Karpas-422 (cell line): ENCODE results near the gene DLG1. TPM values are rescaled to one million over a fixed set of nuclear protein-coding genes. Genes with fewer than 3 reads are reported as not detected.

ENCODE experiments used
- DNase-seq: peaks from one replicate; pipeline ENCODE4 v3.0.0-alpha.2; 2015
- H2AFZ ChIP-seq: fragments of 200-600 bp; sonication (generic); 2 replicates; pipeline ENCODE4 v1.6.1; 2014; ENCODE audit warnings: antibody characterized with exemption, low read length, mixed read lengths
- H3K27ac ChIP-seq: fragments of 200-600 bp; sonication (generic); 2 replicates; pipeline ENCODE4 v1.5.1; 2014; ENCODE audit warnings: mild to moderate bottlenecking, low read length, moderate library complexity
- H3K27me3 ChIP-seq: fragments of 200-600 bp; sonication (generic); 2 replicates; pipeline ENCODE4 v1.6.1; 2014; ENCODE audit warnings: low read length, mixed read lengths
- H3K36me3 ChIP-seq: fragments of 200-600 bp; sonication (generic); 2 replicates; pipeline ENCODE4 v1.6.1; 2014; ENCODE audit warnings: low read length, mixed read lengths; ENCODE audit not compliant: insufficient read depth
- H3K4me1 ChIP-seq: fragments of 200-600 bp; sonication (generic); 2 replicates; pipeline ENCODE4 v1.6.1; 2014; ENCODE audit warnings: mild to moderate bottlenecking, low read length, mixed read lengths
- H3K4me2 ChIP-seq: fragments of 200-600 bp; sonication (generic); 2 replicates; pipeline ENCODE4 v1.6.1; 2014; ENCODE audit warnings: low read length, low read depth, mild to moderate bottlenecking; ENCODE audit not compliant: poor library complexity, severe bottlenecking
- H3K4me3 ChIP-seq: fragments of 200-600 bp; sonication (generic); 2 replicates; pipeline ENCODE4 v1.5.1; 2014; ENCODE audit warnings: mild to moderate bottlenecking, antibody characterized with exemption, low read length, mixed read lengths
- H3K79me2 ChIP-seq: fragments of 200-600 bp; sonication (generic); 2 replicates; pipeline ENCODE4 v1.6.1; 2014; ENCODE audit warnings: mild to moderate bottlenecking, low read length, mixed read lengths
- H3K9ac ChIP-seq: fragments of 200-600 bp; sonication (generic); 2 replicates; pipeline ENCODE4 v1.6.0; 2014; ENCODE audit warnings: low read length
- H3K9me2 ChIP-seq: fragments of 200-600 bp; sonication (generic), shearing (Covaris generic); replicated peaks from 2 replicates; pipeline ENCODE4 v1.6.0; 2014; ENCODE audit warnings: mild to moderate bottlenecking, low read length, moderate library complexity; ENCODE audit not compliant: insufficient read depth
- H3K9me3 ChIP-seq: fragments of 300-700, 200-600 bp; sonication (generic); 2 replicates; pipeline ENCODE4 v1.6.1; 2014; ENCODE audit warnings: low read length, mixed read lengths
- H4K20me1 ChIP-seq: fragments of 200-600 bp; sonication (generic); 2 replicates; pipeline ENCODE4 v1.6.1; 2014; ENCODE audit warnings: mild to moderate bottlenecking, antibody characterized with exemption, low read length, low read depth; ENCODE audit not compliant: insufficient read depth
- total RNA-seq: library from RNA; depleted of rRNA; stranded (reverse); fragments of >200 nt; shearing (Covaris generic); gene quantifications from 2 replicates; pipeline ENCODE4 v1.2.3, GENCODE V29; 2014; ENCODE audit warnings: low replicate concordance

The DLG1 gene
- total RNA-seq, 1 experiment from 2014 or later = 92.6 TPM

- Histone ChIP-seq H3K36me3 (no peaks in the 10 kb centered on the region), H3K4me1 (peaks cover 34% of the 10 kb centered on the region)
Observed at GRCh38 chr3:197021231-197021630, 277.2 kb downstream of the DLG1 start.

GRCh38 chr3:197019535-197019934 lies 278.9 kb downstream of the DLG1 start:
- Histone ChIP-seq H3K4me1 (peaks cover 31% of the 10 kb centered on the region), H4K20me1 (peaks cover 18% of the 10 kb centered on the region; the same call in 1 of the 2 replicates), H3K36me3 (no peaks in the 10 kb centered on the region), H3K27ac (no peak overlapping the region), H3K9me3 (no peaks in the 10 kb centered on the region), H3K79me2 (no peaks in the 10 kb centered on the region), H2AFZ (no peak overlapping the region), H3K9me2 (no peaks in the 10 kb centered on the region), H3K27me3 (no peaks in the 10 kb centered on the region), H3K4me3 (no peak overlapping the region), H3K4me2 (no peak overlapping the region), H3K9ac (no peak overlapping the region)
- no peak for DNase-seq

More at GRCh38 chr3:197021231-197021630, 277.2 kb downstream of the DLG1 start:
- Histone ChIP-seq H3K9ac (no peak overlapping the region), H4K20me1 (peaks cover 33% of the 10 kb centered on the region; the same call in 1 of the 2 replicates), H3K27ac (no peak overlapping the region), H3K9me2 (no peaks in the 10 kb centered on the region), H2AFZ (no peak overlapping the region), H3K27me3 (no peaks in the 10 kb centered on the region), H3K4me3 (no peak overlapping the region), H3K79me2 (no peaks in the 10 kb centered on the region), H3K4me2 (no peak overlapping the region), H3K9me3 (no peaks in the 10 kb centered on the region)
- DNase-seq = no peak

- H3K9ac ChIP-seq = no peak overlapping the region
- no peaks in the 10 kb centered on the region for H3K79me2 ChIP-seq
- no peak overlapping the region for H3K4me2 ChIP-seq
- no peak for DNase-seq
- no peaks in the 10 kb centered on the region for H3K36me3 ChIP-seq
- H3K4me3 ChIP-seq = no peak overlapping the region
- H3K9me3 ChIP-seq = no peaks in the 10 kb centered on the region
- no peaks in the 10 kb centered on the region for H3K9me2 ChIP-seq
- no peak overlapping the region for H2AFZ ChIP-seq
- peaks cover 26% of the 10 kb centered on the region for H3K4me1 ChIP-seq
- H3K27ac ChIP-seq = no peak overlapping the region
- no peaks in the 10 kb centered on the region for H3K27me3 ChIP-seq
- H4K20me1 ChIP-seq = peaks cover 13% of the 10 kb centered on the region; the same call in 1 of the 2 replicates
Observed at GRCh38 chr3:197019021-197019420, 279.4 kb downstream of the DLG1 start.

- no peak overlapping the region for H3K9ac ChIP-seq
- H3K79me2 ChIP-seq = no peaks in the 10 kb centered on the region
- H3K4me2 ChIP-seq = no peak overlapping the region
- no peaks in the 10 kb centered on the region for H3K36me3 ChIP-seq
- no peaks in the 10 kb centered on the region for H3K27me3 ChIP-seq
- H4K20me1 ChIP-seq = peaks cover 5% of the 10 kb centered on the region; the same call in 1 of the 2 replicates
- no peak for DNase-seq
- H2AFZ ChIP-seq = no peak overlapping the region
- no peak overlapping the region for H3K4me3 ChIP-seq
- peaks cover 10% of the 10 kb centered on the region for H3K4me1 ChIP-seq
- no peak overlapping the region for H3K27ac ChIP-seq
- H3K9me2 ChIP-seq = no peaks in the 10 kb centered on the region
- no peaks in the 10 kb centered on the region for H3K9me3 ChIP-seq
Observed at GRCh38 chr3:197017003-197017402, 281.4 kb downstream of the DLG1 start.

GRCh38 chr3:197015790-197016736 lies 282.3 kb downstream of the DLG1 start:
- H3K9me2 ChIP-seq = no peaks in the 10 kb centered on the region
- H3K27ac ChIP-seq = no peak overlapping the region
- H3K36me3 ChIP-seq = no peaks in the 10 kb centered on the region
- H3K27me3 ChIP-seq = no peaks in the 10 kb centered on the region
- no peak for DNase-seq
- no peak overlapping the region for H3K9ac ChIP-seq
- no peaks in the 10 kb centered on the region for H3K9me3 ChIP-seq
- H2AFZ ChIP-seq = no peak overlapping the region
- peaks cover 3% of the 10 kb centered on the region; the same call in 1 of the 2 replicates for H4K20me1 ChIP-seq
- no peaks in the 10 kb centered on the region for H3K79me2 ChIP-seq
- peaks cover 10% of the 10 kb centered on the region for H3K4me1 ChIP-seq
- H3K4me2 ChIP-seq = no peak overlapping the region
- H3K4me3 ChIP-seq = no peak overlapping the region

- Histone ChIP-seq H3K9me2 (no peaks in the 10 kb centered on the region), H3K27me3 (no peaks in the 10 kb centered on the region), H3K4me1 (peaks cover 10% of the 10 kb centered on the region), H3K36me3 (no peaks in the 10 kb centered on the region), H3K4me2 (no peak overlapping the region), H3K79me2 (no peaks in the 10 kb centered on the region), H2AFZ (no peak overlapping the region), H3K4me3 (no peak overlapping the region), H3K9me3 (no peaks in the 10 kb centered on the region), H3K27ac (no peak overlapping the region), H3K9ac (no peak overlapping the region), H4K20me1 (peaks cover 3% of the 10 kb centered on the region; the same call in 1 of the 2 replicates)
- DNase-seq = no peak
Observed at GRCh38 chr3:197014942-197015575, 283.4 kb downstream of the DLG1 start.

- Histone ChIP-seq H3K79me2 (no peaks in the 10 kb centered on the region), H3K4me2 (no peak overlapping the region), H3K27ac (no peak overlapping the region), H3K4me1 (peaks cover 10% of the 10 kb centered on the region), H4K20me1 (peaks cover 3% of the 10 kb centered on the region; the same call in 1 of the 2 replicates), H3K4me3 (no peak overlapping the region), H3K9ac (no peak overlapping the region), H3K9me2 (no peaks in the 10 kb centered on the region), H3K9me3 (no peaks in the 10 kb centered on the region), H3K36me3 (no peaks in the 10 kb centered on the region), H3K27me3 (no peaks in the 10 kb centered on the region), H2AFZ (no peak overlapping the region)
- no peak for DNase-seq
Observed at GRCh38 chr3:197014024-197014423, 284.4 kb downstream of the DLG1 start.

- no peaks in the 10 kb centered on the region for H3K79me2 ChIP-seq
- no peak overlapping the region for H3K9ac ChIP-seq
- no peak overlapping the region for H3K27ac ChIP-seq
- H3K4me3 ChIP-seq = no peak overlapping the region
- H3K27me3 ChIP-seq = no peaks in the 10 kb centered on the region
- DNase-seq = no peak
- no peak overlapping the region for H3K4me2 ChIP-seq
- H2AFZ ChIP-seq = no peak overlapping the region
- H3K36me3 ChIP-seq = no peaks in the 10 kb centered on the region
- no peaks in the 10 kb centered on the region for H3K9me2 ChIP-seq
- peaks cover 10% of the 10 kb centered on the region for H3K4me1 ChIP-seq
- H3K9me3 ChIP-seq = no peaks in the 10 kb centered on the region
- H4K20me1 ChIP-seq = peaks cover 3% of the 10 kb centered on the region; the same call in 1 of the 2 replicates
Observed at GRCh38 chr3:197012540-197012883, 285.9 kb downstream of the DLG1 start.
